ENCODE data around the gene PLCB2. TPM values are rescaled to one million over a fixed set of nuclear protein-coding genes. Genes with fewer than 3 reads are reported as not detected.

The PLCB2 gene
- total RNA-seq, 1 donor from 2014 or later, result 98.9 TPM

DNA sequence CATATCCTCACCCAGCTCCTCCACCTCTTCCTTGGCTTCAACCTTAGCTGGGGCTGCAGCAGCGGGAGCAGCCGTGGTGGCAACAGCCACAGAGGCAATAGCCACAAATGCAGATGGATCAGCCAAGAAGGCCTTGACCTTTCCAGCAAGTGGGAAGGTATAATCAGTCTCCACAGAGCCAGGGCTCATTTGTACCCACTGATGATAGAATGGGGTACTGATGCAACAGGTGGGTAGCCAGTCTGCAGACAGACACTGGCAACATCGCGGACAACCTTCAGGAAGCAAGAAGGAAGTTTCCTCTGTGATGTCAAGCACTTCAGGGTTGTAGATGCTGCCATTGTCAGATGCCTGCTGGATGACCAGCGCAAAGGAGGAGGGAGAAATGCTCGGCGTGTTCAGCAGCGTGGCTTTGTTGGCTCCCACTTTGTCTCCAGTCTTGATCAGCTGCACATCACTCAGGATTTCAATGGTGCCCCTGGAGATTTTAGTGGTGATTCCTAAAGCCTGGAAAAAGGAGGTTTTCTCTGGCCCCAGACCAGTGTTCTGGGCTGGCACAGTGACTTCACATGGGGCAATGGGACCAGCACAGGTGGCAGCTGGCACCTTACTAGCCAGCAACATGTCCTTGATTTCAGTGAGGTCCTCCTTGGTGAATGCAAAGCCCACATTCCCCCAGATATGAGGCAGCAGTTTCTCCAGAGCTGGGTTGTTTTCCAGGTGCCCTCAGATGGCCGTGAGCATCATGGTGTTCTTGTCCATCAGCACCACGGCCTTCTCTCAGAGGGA lies 4.8 kb upstream of the PLCB2 start:
- DNase-seq (ENCODE audit: low spot score), result no peak
- intact Hi-C loops (cut with micrococcal nuclease), result no loop called here
- H3K4me3 Mint-ChIP-seq (ENCODE audit: low read depth), result no peak overlapping the region
- H3K4me1 Mint-ChIP-seq (ENCODE audit: low read depth), result peaks cover 16% of the 10 kb centered on the region
- H3K36me3 Mint-ChIP-seq (ENCODE audit: low read depth), result no peaks in the 10 kb centered on the region
- H3K27ac Mint-ChIP-seq, result no peak overlapping the region
- H3K27me3 Mint-ChIP-seq (ENCODE audit: low read depth), result peaks cover 42% of the 10 kb centered on the region
- no peaks in the 10 kb centered on the region for H3K9me3 Mint-ChIP-seq

DNA sequence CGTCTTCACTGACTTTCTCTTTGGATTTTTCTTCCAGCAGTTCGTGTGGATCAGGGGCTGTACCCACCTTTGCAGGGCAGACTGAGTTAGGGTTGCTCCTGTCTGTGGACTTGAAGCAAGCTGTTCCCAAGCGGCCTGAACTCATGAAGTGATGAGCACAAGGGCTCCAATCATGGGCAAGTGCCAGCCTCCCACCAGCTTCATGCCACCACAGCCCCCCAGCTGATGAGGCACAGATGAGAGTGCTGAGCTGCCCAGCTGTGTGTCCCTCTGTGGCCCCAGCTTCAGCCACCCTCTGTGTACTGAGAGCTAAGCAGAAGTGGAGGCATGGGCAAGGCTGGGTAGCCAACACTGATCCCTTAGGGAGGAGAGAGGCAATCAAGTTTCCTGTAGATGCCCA lies 3.3 kb upstream of the PLCB2 start:
- Mint-ChIP-seq H3K27me3 (ENCODE audit: low read depth) (peaks cover 31% of the 10 kb centered on the region), H3K9me3 (no peaks in the 10 kb centered on the region), H3K4me1 (ENCODE audit: low read depth) (peaks cover 24% of the 10 kb centered on the region), H3K4me3 (ENCODE audit: low read depth) (no peak overlapping the region), H3K36me3 (ENCODE audit: low read depth) (no peaks in the 10 kb centered on the region), H3K27ac (no peak overlapping the region)
- DNase-seq (ENCODE audit: low spot score), result no peak
- intact Hi-C loops (cut with micrococcal nuclease), result loop anchor here (1.0 kb wide), 1 partner anchor 32 kb away; no protein-coding TSS in a partner anchor

DNA sequence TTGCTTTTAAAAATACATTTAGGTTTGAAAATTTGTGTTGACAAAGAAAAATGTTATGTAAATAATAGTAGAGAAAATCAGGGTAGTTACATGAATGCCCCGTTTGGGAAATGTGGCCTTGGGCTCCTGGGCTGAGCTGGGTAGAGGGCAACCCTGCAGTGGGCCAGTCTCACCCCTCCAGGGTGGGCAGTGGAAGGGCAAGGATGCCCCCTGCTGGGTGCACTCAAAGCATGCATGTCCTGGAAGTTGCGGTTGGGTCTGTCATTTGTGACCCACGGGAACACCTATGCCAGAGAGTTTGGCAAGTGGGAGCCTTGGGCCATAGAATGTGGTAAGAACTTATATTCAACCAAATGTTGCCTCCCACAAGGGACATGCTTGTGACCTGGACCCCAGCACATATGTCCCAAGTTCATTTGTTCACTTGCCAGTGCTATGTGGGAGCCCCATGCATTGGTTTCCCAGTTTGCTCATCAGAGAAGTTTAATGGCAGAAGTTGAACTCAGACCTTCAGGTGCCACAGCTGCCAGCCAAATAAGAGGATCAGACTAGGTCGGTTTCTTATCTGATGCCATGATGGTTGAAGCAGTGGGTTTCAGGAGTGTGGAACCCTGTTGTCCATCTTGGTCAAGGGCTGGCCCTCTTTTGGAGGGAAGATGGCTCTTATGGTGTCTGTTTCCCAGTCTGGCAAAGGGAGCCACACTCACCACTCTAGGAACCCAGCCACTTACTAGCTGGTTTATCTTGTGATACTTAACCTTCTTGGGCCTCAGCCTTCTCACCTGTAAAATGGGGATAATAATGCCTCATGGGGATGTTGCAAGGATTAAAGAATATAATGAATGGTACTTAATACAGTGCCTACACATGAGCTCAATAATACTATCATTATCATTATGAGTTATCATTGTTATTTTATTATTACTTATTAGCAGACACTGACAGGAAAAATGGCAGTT lies 2.5 kb upstream of the PLCB2 start:
- intact Hi-C loops (cut with micrococcal nuclease), result loop anchor here (1.0 kb wide), 1 partner anchor 31 kb away; no protein-coding TSS in a partner anchor
- DNase-seq (ENCODE audit: low spot score), result peak; percentile 48
- Mint-ChIP-seq H3K4me3 (ENCODE audit: low read depth) (peak overlapping the region; percentile 64), H3K27ac (peak overlapping the region; percentile 21), H3K27me3 (ENCODE audit: low read depth) (peaks cover 24% of the 10 kb centered on the region), H3K4me1 (ENCODE audit: low read depth) (peaks cover 26% of the 10 kb centered on the region), H3K36me3 (ENCODE audit: low read depth) (no peaks in the 10 kb centered on the region), H3K9me3 (no peaks in the 10 kb centered on the region)

DNA sequence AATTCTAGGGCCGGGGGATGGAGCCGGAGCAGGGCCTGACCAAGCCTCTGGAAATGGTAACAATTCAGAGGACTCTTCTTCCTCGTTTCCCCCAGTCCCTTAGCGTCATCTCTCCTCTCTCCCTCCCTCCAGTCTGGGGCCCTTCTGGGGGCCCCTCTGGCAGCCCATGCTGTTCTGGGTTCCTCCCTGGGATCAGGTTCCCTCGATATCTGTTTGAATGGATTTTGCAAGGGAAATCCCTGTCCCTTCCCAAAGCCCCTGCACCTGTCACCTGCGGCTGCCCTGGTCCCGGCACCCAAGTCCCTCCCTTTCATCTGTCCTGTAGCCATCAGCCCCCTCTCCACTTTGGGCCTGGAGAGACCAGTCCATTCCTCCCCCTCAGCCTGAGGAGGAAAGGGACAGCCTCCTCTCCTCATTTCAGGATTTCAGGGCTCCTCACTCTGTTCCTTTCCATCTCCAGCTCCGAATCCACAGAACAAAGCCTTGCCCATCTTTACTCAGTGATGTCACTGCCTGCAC lies 1.7 kb upstream of the PLCB2 start:
- Mint-ChIP-seq H3K27ac (peak overlapping the region; percentile 97), H3K9me3 (no peaks in the 10 kb centered on the region), H3K4me3 (ENCODE audit: low read depth) (peak overlapping the region; percentile 90), H3K36me3 (ENCODE audit: low read depth) (no peaks in the 10 kb centered on the region), H3K27me3 (ENCODE audit: low read depth) (peaks cover 23% of the 10 kb centered on the region), H3K4me1 (ENCODE audit: low read depth) (peaks cover 29% of the 10 kb centered on the region)
- intact Hi-C loops (cut with micrococcal nuclease), result loop anchor here (10.0 kb wide), 1 partner anchor 685 kb away; no protein-coding TSS in a partner anchor
- DNase-seq (ENCODE audit: low spot score), result no peak

DNA sequence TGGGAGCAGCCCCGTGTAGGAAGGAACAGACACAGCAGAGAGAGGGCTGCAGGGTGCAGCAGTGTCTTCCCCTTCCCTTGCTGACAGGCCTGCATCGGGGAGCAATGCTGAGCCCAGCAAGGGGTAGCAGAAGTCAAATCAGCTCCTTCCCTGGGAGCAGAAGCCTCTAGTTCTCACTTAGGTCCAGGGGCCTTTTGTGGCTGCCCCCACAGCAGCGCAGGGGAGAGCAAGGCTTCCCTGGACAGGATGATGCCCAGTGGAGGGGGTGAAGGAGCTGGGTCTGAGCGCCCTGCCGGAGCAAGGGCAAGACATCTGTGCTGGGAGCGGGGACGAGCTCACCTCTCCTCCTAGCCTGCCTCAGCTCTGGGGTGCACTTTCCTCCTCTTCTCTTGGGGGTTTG lies 827 bp downstream of the PLCB2 start:
- Mint-ChIP-seq H3K4me3 (ENCODE audit: low read depth) (peak overlapping the region; percentile 90), H3K27me3 (ENCODE audit: low read depth) (peaks cover 5% of the 10 kb centered on the region), H3K9me3 (no peaks in the 10 kb centered on the region), H3K36me3 (ENCODE audit: low read depth) (peaks cover 16% of the 10 kb centered on the region), H3K4me1 (ENCODE audit: low read depth) (peaks cover 28% of the 10 kb centered on the region), H3K27ac (peak overlapping the region; percentile 97)
- no peak for DNase-seq (ENCODE audit: low spot score)
- intact Hi-C loops (cut with micrococcal nuclease), result loop anchor here (1.0 to 10.0 kb wide), 2 partner anchors 14 to 682 kb away; no protein-coding TSS in a partner anchor

DNA sequence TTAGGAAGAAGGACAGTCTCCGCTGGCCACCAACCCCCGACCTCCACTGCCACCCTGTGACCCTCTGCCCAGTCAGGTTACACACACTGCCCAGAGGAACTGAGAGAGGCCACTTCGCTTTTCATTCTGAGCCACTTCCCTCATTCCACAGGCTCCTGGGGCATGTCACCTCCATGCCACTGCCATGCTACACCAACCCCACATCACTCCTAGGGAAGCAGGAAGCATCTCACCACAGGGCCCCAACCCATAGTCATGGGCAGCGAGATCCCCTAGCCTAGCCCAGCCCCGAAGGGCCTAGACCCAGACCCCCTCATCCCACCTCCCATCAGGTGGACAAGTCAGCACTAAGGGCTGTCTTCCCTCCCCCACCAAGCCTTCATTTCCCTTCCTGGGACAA lies 1.4 kb downstream of the PLCB2 start:
- Mint-ChIP-seq H3K4me1 (ENCODE audit: low read depth) (peaks cover 28% of the 10 kb centered on the region), H3K4me3 (ENCODE audit: low read depth) (peak overlapping the region; percentile 90), H3K27ac (peak overlapping the region; percentile 97), H3K27me3 (ENCODE audit: low read depth) (peaks cover 2% of the 10 kb centered on the region), H3K9me3 (no peaks in the 10 kb centered on the region), H3K36me3 (ENCODE audit: low read depth) (peaks cover 21% of the 10 kb centered on the region)
- intact Hi-C loops (cut with micrococcal nuclease), result loop anchor here (10.0 kb wide), 1 partner anchor 682 kb away; no protein-coding TSS in a partner anchor
- no peak for DNase-seq (ENCODE audit: low spot score)

DNA sequence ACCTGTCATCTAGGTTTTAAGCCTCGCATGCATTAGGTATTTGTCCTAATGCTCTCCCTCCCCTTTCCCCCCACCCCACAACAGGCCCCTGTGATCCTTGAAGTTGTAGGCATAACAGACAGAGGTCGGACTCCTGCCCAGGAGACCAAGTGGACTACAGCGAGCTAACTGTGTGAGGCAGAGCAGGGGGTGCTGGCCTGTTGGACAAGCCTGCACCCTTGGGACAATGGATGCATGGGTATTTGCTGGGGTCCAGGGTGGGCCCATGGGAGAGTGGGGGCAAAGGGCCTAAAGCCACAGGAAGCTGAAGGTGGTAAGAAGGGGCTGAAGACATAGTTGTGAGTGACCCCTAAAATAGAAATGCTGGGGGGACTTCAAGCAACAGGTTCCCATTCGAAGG lies 2.5 kb downstream of the PLCB2 start:
- H3K4me3 Mint-ChIP-seq (ENCODE audit: low read depth), result no peak overlapping the region
- H3K4me1 Mint-ChIP-seq (ENCODE audit: low read depth), result peaks cover 28% of the 10 kb centered on the region
- H3K9me3 Mint-ChIP-seq, result peaks cover 3% of the 10 kb centered on the region
- H3K36me3 Mint-ChIP-seq (ENCODE audit: low read depth), result peaks cover 30% of the 10 kb centered on the region
- intact Hi-C loops (cut with micrococcal nuclease), result loop anchor here (10.0 kb wide), 1 partner anchor 680 kb away; no protein-coding TSS in a partner anchor
- no peaks in the 10 kb centered on the region for H3K27me3 Mint-ChIP-seq (ENCODE audit: low read depth)
- H3K27ac Mint-ChIP-seq, result no peak overlapping the region
- DNase-seq (ENCODE audit: low spot score), result no peak

DNA sequence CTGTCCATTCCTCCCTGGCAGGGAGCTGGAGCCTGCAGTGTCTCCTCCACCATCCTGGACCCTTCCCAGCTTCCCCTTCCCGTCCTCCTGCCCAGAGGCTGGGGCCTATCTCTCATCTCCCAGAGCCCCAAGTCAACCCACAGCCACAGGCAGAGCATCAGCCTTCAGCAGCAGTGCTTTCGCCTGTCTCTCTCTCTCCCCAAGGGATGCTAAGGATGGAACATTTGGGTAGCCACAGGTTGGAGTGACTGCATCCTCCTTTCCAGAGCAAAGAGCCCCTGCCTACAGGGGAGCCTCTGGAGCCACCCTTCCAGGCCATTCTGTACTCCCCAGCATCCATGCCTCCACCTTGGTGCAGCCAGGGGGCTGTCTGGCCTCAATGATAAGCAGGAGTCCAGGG lies 4.2 kb downstream of the PLCB2 start:
- intact Hi-C loops (cut with micrococcal nuclease), result loop anchor here (10.0 kb wide), 1 partner anchor 679 kb away; no protein-coding TSS in a partner anchor
- Mint-ChIP-seq H3K36me3 (ENCODE audit: low read depth) (peaks cover 45% of the 10 kb centered on the region), H3K9me3 (peaks cover 6% of the 10 kb centered on the region), H3K27ac (peak overlapping the region; percentile 38), H3K4me1 (ENCODE audit: low read depth) (peaks cover 18% of the 10 kb centered on the region), H3K4me3 (ENCODE audit: low read depth) (no peak overlapping the region), H3K27me3 (ENCODE audit: low read depth) (no peaks in the 10 kb centered on the region)
- no peak for DNase-seq (ENCODE audit: low spot score)

DNA sequence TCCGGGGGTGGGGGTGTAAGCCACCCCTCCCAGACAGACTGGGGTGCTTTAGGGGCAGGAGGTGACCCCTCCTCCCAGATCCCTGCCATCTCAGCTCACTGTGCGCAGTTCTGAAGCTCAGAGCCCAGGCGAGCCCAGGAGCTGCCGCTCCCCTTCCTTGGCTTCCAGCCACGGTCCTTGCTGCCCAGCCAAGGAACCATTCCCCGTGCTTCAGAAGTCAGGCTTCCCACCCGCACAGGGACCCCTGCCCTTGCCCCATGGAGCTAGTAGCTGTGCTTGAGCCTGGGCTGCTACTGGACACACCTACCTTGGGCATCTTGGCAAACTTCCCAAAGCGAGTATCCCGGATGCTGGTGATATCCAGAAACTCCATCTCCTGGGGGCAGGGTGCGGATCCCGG lies 4.8 kb downstream of the PLCB2 start:
- H3K4me1 Mint-ChIP-seq (ENCODE audit: low read depth), result peaks cover 18% of the 10 kb centered on the region
- no peak overlapping the region for H3K27ac Mint-ChIP-seq
- DNase-seq (ENCODE audit: low spot score), result no peak
- peaks cover 6% of the 10 kb centered on the region for H3K9me3 Mint-ChIP-seq
- H3K4me3 Mint-ChIP-seq (ENCODE audit: low read depth), result no peak overlapping the region
- no peaks in the 10 kb centered on the region for H3K27me3 Mint-ChIP-seq (ENCODE audit: low read depth)
- H3K36me3 Mint-ChIP-seq (ENCODE audit: low read depth), result peaks cover 51% of the 10 kb centered on the region
- intact Hi-C loops (cut with micrococcal nuclease), result loop anchor here (10.0 kb wide), 1 partner anchor 678 kb away; no protein-coding TSS in a partner anchor

DNA sequence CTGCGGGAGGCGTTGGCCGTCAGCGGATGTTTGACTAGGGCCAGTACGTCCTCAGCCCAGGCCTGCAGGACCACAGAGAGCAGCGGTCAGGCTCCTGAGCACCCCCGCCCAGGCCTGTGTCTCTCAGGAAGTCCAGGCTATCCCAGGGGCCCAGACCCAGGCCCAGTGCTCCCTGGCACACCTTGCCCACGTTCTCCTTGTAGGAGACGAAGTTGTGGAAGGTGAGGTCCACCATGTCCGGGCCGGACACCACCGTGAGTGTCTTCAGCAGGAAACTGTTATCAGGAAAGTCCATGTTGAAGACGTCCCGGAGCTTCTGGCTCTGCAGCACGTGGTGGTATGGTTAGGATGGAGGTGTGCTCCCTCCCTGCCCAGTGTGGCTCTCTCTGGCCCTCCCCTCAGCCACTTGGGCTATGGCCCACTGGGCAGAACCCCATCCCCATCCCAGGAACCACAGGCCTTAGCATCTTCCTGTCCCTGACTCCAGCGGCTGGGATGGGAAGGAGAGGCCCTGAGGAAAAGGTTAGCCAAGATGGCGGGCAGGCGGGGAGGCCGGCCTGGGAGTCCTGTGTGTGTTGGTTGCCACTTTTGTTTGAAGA lies 5.3 kb downstream of the PLCB2 start:
- Mint-ChIP-seq H3K9me3 (peaks cover 6% of the 10 kb centered on the region), H3K4me1 (ENCODE audit: low read depth) (peaks cover 17% of the 10 kb centered on the region), H3K27ac (no peak overlapping the region), H3K27me3 (ENCODE audit: low read depth) (no peaks in the 10 kb centered on the region), H3K36me3 (ENCODE audit: low read depth) (peaks cover 56% of the 10 kb centered on the region), H3K4me3 (ENCODE audit: low read depth) (no peak overlapping the region)
- DNase-seq (ENCODE audit: low spot score), result no peak
- intact Hi-C loops (cut with micrococcal nuclease), result loop anchor here (10.0 kb wide), 1 partner anchor 678 kb away; no protein-coding TSS in a partner anchor

DNA sequence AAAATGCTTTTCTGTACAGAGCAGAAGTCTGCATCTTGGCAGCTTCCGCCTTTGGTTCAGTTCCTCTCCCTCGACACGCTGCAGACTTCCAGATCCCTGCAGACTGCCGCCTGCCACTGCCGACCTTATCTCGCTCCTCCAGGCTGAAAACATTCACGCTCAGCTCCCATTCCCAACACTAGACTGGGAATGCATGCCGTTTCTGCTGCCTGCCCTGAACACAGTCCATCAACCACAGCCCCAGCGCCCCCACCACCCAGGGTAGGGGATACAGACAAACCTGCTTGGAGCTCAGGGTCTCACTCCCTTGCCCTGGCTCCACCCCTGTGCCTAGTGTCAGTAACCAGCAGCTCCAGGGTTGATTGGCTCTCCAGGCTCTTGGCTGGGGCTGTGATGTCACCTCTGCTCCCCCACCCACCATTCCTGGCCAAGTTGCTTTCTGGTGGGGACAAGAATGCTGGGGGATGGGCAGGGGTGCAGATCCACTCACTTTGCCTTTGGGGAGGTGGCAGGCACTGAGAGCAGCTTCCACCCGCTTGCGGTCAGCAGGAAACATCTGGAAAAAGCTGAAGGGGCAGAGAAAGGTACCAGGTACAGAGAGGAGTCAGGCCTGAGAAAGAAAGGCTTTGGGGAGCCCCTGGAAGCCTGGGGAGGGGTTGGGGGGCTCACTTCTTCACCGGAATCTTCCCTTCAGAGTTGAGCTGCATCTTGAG lies 6.1 kb downstream of the PLCB2 start:
- peaks cover 56% of the 10 kb centered on the region for H3K36me3 Mint-ChIP-seq (ENCODE audit: low read depth)
- no peaks in the 10 kb centered on the region for H3K27me3 Mint-ChIP-seq (ENCODE audit: low read depth)
- H3K9me3 Mint-ChIP-seq, result peaks cover 6% of the 10 kb centered on the region
- intact Hi-C loops (cut with micrococcal nuclease), result loop anchor here (10.0 kb wide), 1 partner anchor 677 kb away; no protein-coding TSS in a partner anchor
- no peak overlapping the region for H3K4me3 Mint-ChIP-seq (ENCODE audit: low read depth)
- H3K4me1 Mint-ChIP-seq (ENCODE audit: low read depth), result peaks cover 16% of the 10 kb centered on the region
- no peak for DNase-seq (ENCODE audit: low spot score)
- no peak overlapping the region for H3K27ac Mint-ChIP-seq

Measured in activated T-helper 2 cell treated with anti-CD3 and anti-CD28 coated beads, Interferon-gamma antibody, Interleukin-2, Interleukin-4, amounts not matched to agents 10 μg/mL and 5 μg/mL and 100 μg/mL, durations not matched to agents 14 hours and 24 hours and 36 hours (primary cell).